Esophagus muscularis mucosa (tissue), 4 donors: ENCODE results near the gene SERPINH1.

ENCODE experiments used
- CTCF ChIP-seq, 3 experiments: fragments of 200-600 bp in 2 of 3; fragments of 450-650 bp in 1 of 3; sonication (generic) in 2 of 3; IDR thresholded peaks; one replicate each; pipeline ENCODE4 v1.5.1; 2017 to 2019; ENCODE audit warnings: antibody characterized with exemption in 3 of 3, mild to moderate bottlenecking in 2 of 3, moderate library complexity in 1 of 3
- EP300 ChIP-seq: sonication (generic); formaldehyde crosslinking; IDR thresholded peaks from one replicate; pipeline ENCODE4 v1.6.1; 2017; ENCODE audit warnings: antibody characterized with exemption
- POLR2A ChIP-seq: fragments of 450-650 bp; IDR thresholded peaks from one replicate; pipeline ENCODE4 v1.6.1; 2017; ENCODE audit warnings: antibody characterized with exemption, moderate library complexity, mild to moderate bottlenecking, low read depth

- TF ChIP-seq CTCF (IDR thresholded peaks at IDR 0.05), result no peak
- TF ChIP-seq POLR2A, result no peak
- TF ChIP-seq EP300, result no peak
Measured at GRCh38 chr11:75591371-75591770, 29.3 kb downstream of the SERPINH1 start.
